PC-3 (cell line): ENCODE data around the gene KAT6B.

Experiments used
- CTCF ChIP-seq: fragments of 300-600 bp; sonication (generic); conservative IDR thresholded peaks from 2 replicates; pipeline ENCODE4 v1.5.1; 2017; ENCODE audit warnings: antibody characterized with exemption, low read depth, mild to moderate bottlenecking, low read length
- EZH2phosphoT487 ChIP-seq: fragments of 300-600 bp; sonication (generic); IDR thresholded peaks from 2 replicates; pipeline ENCODE4 v1.6.1; 2018; ENCODE audit warnings: mild to moderate bottlenecking, antibody characterized with exemption, low read length, borderline replicate concordance

GRCh38 chr10:74993649-74994048 lies 167.2 kb downstream of the KAT6B start:
- TF ChIP-seq CTCF, result no peak
- TF ChIP-seq EZH2phosphoT487, result no peak
